GM10266 (cell line): Measurements from ENCODE around the gene NFATC1.

ENCODE experiments used
- DNase-seq: peaks from one replicate; pipeline ENCODE4 v3.0.0; 2012; ENCODE audit errors: extremely low spot score
- TF ChIP-seq, protein P1 (sequence below): IDR thresholded peaks from 2 replicates; pipeline ENCODE4 v1.5.1; 2012; ENCODE audit warnings: mild to moderate bottlenecking, low read depth; ENCODE audit not compliant: control insufficient read depth, insufficient read depth; ENCODE audit errors: missing control alignments

Gene NFATC1

GRCh38 chr18:79386547-79386946 lies 9.2 kb upstream of the NFATC1 start:
- TF ChIP-seq, protein P1, sequence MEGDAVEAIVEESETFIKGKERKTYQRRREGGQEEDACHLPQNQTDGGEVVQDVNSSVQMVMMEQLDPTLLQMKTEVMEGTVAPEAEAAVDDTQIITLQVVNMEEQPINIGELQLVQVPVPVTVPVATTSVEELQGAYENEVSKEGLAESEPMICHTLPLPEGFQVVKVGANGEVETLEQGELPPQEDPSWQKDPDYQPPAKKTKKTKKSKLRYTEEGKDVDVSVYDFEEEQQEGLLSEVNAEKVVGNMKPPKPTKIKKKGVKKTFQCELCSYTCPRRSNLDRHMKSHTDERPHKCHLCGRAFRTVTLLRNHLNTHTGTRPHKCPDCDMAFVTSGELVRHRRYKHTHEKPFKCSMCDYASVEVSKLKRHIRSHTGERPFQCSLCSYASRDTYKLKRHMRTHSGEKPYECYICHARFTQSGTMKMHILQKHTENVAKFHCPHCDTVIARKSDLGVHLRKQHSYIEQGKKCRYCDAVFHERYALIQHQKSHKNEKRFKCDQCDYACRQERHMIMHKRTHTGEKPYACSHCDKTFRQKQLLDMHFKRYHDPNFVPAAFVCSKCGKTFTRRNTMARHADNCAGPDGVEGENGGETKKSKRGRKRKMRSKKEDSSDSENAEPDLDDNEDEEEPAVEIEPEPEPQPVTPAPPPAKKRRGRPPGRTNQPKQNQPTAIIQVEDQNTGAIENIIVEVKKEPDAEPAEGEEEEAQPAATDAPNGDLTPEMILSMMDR: no peak
- DNase-seq: no peak

DNA sequence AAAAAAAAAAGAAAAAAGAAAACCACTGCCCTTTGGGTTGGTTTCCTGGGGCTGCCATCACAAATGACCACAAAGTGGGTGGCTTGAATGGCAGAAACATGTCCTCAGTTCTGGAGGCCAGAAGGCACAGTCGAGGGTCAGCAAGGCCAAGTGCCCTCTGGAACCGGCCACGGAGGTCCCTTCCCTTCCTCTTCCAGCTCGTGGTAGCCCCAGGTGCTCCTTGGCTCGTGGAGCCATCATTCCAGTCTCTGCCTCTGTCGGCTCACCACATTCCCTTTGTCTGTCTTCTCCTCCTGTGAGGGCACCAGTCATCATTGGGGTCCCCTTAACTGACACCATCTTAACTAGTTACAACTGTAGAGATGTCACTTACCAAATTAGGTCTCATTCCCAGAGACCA lies 8.5 kb upstream of the NFATC1 start:
- TF ChIP-seq, protein P1: no peak
- DNase-seq: no peak

DNA sequence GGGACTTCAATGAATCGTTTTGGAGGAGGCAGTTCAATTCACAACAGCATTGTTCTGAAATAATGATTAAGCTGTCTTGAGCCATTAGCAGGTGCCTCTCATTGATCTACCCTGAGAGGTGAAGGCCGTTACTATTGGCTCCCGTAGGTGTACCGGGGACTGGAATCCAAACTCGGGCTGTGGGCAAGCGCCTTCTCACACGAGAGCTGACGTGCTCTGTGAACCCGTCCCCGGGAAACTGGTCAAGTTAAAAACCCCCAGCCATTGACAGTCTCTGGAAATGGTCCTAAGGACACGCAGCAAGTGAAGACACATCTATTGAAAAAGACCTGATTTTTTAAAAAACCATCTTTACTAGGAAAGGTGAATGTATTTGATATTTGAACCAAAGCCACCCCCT lies 8.1 kb upstream of the NFATC1 start:
- no peak for DNase-seq
- TF ChIP-seq, protein P1: no peak

GRCh38 chr18:79388043-79388442 lies 7.7 kb upstream of the NFATC1 start:
- TF ChIP-seq, protein P1: no peak
- DNase-seq: no peak

DNA sequence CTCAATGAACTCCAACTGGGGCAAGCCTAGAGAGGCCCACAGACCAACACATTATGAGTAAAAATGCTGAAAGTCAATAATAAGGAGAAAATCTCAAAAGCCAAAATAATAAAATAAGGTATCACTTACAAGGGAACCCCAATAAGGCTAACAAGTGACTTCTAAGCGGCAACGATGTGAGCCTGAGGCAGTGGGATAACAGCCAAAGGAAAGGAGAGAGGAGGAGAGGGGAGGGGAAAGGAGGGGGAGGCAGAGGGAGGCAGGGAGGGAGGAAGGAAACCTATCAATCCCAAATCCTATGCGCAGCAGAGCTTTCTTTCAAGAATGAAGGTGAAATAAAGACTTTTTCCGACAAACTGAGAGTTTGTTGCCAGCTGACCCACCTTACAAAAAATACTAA lies 6.0 kb upstream of the NFATC1 start:
- no peak for DNase-seq
- TF ChIP-seq, protein P1: no peak

DNA sequence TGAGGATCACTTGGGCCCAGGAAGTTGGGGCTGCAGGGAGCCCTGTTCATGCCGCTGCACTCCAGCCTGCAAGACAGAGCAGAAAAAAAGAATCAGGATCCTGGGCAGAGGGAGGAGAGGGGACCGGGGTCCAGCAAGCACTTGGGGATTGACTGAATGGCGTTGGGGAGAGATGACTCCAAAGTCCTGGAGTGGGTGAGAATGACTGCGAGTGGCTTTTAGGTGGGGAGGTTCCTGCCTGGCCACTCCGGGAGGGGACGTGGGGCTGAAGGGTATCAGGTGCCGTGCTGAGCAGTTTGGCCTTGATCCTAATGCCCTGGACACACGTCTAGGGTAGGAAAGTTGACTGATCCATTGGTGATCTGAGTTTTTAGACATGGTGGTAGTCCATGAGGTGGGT lies 3.5 kb upstream of the NFATC1 start:
- DNase-seq: no peak
- TF ChIP-seq, protein P1: no peak

DNA sequence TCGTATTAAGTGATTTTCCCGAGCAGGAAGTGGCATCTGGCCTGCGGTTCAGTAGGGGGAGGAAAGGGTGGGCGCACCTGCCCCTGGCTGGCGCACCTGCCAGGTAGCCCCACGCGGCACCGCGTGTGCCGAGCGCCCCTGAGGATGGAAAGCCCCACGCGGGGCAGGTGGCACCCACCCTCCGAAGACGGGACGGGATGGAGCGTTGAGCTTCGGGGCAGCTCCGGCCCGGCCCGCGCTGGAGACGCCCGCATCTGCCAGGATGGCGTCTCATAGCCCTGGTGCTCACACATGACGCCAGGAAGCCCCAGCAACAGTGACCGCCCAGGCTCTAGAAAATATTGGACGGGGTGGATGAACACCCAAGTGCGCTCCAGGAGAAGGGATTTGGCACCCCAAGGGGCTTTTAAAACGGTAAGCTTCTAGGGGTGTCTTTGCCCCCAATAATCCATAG lies 2.5 kb upstream of the NFATC1 start:
- no peak for DNase-seq
- TF ChIP-seq, protein P1: no peak
